Measurements from ENCODE around the gene CACNA1E.

- TF ChIP-seq, protein P1, sequence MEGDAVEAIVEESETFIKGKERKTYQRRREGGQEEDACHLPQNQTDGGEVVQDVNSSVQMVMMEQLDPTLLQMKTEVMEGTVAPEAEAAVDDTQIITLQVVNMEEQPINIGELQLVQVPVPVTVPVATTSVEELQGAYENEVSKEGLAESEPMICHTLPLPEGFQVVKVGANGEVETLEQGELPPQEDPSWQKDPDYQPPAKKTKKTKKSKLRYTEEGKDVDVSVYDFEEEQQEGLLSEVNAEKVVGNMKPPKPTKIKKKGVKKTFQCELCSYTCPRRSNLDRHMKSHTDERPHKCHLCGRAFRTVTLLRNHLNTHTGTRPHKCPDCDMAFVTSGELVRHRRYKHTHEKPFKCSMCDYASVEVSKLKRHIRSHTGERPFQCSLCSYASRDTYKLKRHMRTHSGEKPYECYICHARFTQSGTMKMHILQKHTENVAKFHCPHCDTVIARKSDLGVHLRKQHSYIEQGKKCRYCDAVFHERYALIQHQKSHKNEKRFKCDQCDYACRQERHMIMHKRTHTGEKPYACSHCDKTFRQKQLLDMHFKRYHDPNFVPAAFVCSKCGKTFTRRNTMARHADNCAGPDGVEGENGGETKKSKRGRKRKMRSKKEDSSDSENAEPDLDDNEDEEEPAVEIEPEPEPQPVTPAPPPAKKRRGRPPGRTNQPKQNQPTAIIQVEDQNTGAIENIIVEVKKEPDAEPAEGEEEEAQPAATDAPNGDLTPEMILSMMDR (IDR thresholded peaks at IDR 0.05), result no peak
- no peak for TF ChIP-seq POLR2A (IDR thresholded peaks at IDR 0.05)
- no peak for TF ChIP-seq POLR2AphosphoS5 (IDR thresholded peaks at IDR 0.05; ENCODE audit: insufficient read depth in 1 of 2, low read depth in 1 of 2)
Observed at GRCh38 chr1:181592255-181592859, 109.0 kb downstream of the CACNA1E start.
